Fibroblast of skin of right quadriceps (primary cell): ENCODE results near the gene RABGAP1.

Experiments used
- DNase-seq: peaks from one replicate; pipeline ENCODE4 v3.0.0-alpha.2; 2013

The RABGAP1 gene

GRCh38 chr9:123087359-123087888 is 146.6 kb downstream of the RABGAP1 start:
- no peak for DNase-seq

- no peak for DNase-seq
Observed at GRCh38 chr9:123089040-123089439, 148.2 kb downstream of the RABGAP1 start.

GRCh38 chr9:123089790-123090189 is 149.0 kb downstream of the RABGAP1 start:
- no peak for DNase-seq

- DNase-seq = peak; percentile 73
Observed at GRCh38 chr9:123090198-123090896, 149.5 kb downstream of the RABGAP1 start.

- DNase-seq = no peak
Observed at GRCh38 chr9:123090956-123091355, 150.1 kb downstream of the RABGAP1 start.

GRCh38 chr9:123091459-123091858 is 150.6 kb downstream of the RABGAP1 start:
- no peak for DNase-seq

GRCh38 chr9:123093141-123093540 is 152.3 kb downstream of the RABGAP1 start:
- no peak for DNase-seq

- DNase-seq = no peak
Observed at GRCh38 chr9:123096987-123097386, 156.2 kb downstream of the RABGAP1 start.

- DNase-seq = no peak
Observed at GRCh38 chr9:123097430-123098095, 156.7 kb downstream of the RABGAP1 start.

- no peak for DNase-seq
Observed at GRCh38 chr9:123098096-123098459, 157.3 kb downstream of the RABGAP1 start.

GRCh38 chr9:123099042-123099441 is 158.2 kb downstream of the RABGAP1 start:
- DNase-seq = no peak

- DNase-seq = no peak
Observed at GRCh38 chr9:123099548-123099947, 158.7 kb downstream of the RABGAP1 start.

- DNase-seq = no peak
Observed at GRCh38 chr9:123102375-123103113, 161.7 kb downstream of the RABGAP1 start.

- DNase-seq = no peak
Observed at GRCh38 chr9:123104807-123105206, 164.0 kb downstream of the RABGAP1 start.

- no peak for DNase-seq
Observed at GRCh38 chr9:123105490-123105889, 164.7 kb downstream of the RABGAP1 start.

- DNase-seq = no peak
Observed at GRCh38 chr9:123107639-123108285, 166.9 kb downstream of the RABGAP1 start.

GRCh38 chr9:123108976-123109375 is 168.2 kb downstream of the RABGAP1 start:
- DNase-seq = no peak

GRCh38 chr9:123109540-123110279 is 168.9 kb downstream of the RABGAP1 start:
- no peak for DNase-seq

- no peak for DNase-seq
Observed at GRCh38 chr9:123111427-123112014, 170.7 kb downstream of the RABGAP1 start.

- DNase-seq = no peak
Observed at GRCh38 chr9:123112015-123112975, 171.5 kb downstream of the RABGAP1 start.

GRCh38 chr9:123113185-123113584 is 172.4 kb downstream of the RABGAP1 start:
- no peak for DNase-seq
